ENCODE measurements around the gene LRRC10.

DNA sequence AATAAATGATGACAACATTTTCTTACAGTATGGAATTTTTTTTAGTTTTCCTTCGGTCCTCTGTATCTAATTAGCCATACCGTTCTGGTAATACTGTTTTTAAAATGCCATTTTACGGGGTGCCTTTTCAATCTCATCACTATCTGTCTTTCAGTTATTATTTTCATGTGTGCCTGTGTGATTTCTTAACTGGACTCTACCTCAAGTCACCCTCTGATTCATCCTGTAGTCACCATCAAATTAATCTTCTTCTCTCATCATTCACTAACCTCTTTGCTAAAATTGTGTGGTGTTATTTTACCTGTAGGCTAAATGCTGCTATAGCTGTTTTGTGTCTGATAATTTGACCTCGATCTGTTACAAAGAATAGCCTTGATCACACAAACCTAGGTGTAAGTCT lies 41.5 kb downstream of the LRRC10 start:
- TF ChIP-seq CTCF (tag by site-specific recombination; IDR thresholded peaks at IDR 0.05) (no peak), BCL11A (tag by site-specific recombination; IDR thresholded peaks at IDR 0.05; ENCODE audit: low read depth) (no peak), YY2 (tag by site-specific recombination; IDR thresholded peaks at IDR 0.05) (no peak), ZNF23 (tag by site-specific recombination; IDR thresholded peaks at IDR 0.05; ENCODE audit: borderline replicate concordance) (no peak), ZNF10 (tag by site-specific recombination; IDR thresholded peaks at IDR 0.05) (no peak), TCF7L2 (IDR thresholded peaks at IDR 0.05; ENCODE audit: borderline replicate concordance, low read depth, low read length) (no peak)
- TF ChIP-seq, protein P1, sequence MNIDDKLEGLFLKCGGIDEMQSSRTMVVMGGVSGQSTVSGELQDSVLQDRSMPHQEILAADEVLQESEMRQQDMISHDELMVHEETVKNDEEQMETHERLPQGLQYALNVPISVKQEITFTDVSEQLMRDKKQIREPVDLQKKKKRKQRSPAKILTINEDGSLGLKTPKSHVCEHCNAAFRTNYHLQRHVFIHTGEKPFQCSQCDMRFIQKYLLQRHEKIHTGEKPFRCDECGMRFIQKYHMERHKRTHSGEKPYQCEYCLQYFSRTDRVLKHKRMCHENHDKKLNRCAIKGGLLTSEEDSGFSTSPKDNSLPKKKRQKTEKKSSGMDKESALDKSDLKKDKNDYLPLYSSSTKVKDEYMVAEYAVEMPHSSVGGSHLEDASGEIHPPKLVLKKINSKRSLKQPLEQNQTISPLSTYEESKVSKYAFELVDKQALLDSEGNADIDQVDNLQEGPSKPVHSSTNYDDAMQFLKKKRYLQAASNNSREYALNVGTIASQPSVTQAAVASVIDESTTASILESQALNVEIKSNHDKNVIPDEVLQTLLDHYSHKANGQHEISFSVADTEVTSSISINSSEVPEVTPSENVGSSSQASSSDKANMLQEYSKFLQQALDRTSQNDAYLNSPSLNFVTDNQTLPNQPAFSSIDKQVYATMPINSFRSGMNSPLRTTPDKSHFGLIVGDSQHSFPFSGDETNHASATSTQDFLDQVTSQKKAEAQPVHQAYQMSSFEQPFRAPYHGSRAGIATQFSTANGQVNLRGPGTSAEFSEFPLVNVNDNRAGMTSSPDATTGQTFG (tag by site-specific recombination; IDR thresholded peaks at IDR 0.05; ENCODE audit: borderline replicate concordance): no peak
- TF ChIP-seq, protein P2, sequence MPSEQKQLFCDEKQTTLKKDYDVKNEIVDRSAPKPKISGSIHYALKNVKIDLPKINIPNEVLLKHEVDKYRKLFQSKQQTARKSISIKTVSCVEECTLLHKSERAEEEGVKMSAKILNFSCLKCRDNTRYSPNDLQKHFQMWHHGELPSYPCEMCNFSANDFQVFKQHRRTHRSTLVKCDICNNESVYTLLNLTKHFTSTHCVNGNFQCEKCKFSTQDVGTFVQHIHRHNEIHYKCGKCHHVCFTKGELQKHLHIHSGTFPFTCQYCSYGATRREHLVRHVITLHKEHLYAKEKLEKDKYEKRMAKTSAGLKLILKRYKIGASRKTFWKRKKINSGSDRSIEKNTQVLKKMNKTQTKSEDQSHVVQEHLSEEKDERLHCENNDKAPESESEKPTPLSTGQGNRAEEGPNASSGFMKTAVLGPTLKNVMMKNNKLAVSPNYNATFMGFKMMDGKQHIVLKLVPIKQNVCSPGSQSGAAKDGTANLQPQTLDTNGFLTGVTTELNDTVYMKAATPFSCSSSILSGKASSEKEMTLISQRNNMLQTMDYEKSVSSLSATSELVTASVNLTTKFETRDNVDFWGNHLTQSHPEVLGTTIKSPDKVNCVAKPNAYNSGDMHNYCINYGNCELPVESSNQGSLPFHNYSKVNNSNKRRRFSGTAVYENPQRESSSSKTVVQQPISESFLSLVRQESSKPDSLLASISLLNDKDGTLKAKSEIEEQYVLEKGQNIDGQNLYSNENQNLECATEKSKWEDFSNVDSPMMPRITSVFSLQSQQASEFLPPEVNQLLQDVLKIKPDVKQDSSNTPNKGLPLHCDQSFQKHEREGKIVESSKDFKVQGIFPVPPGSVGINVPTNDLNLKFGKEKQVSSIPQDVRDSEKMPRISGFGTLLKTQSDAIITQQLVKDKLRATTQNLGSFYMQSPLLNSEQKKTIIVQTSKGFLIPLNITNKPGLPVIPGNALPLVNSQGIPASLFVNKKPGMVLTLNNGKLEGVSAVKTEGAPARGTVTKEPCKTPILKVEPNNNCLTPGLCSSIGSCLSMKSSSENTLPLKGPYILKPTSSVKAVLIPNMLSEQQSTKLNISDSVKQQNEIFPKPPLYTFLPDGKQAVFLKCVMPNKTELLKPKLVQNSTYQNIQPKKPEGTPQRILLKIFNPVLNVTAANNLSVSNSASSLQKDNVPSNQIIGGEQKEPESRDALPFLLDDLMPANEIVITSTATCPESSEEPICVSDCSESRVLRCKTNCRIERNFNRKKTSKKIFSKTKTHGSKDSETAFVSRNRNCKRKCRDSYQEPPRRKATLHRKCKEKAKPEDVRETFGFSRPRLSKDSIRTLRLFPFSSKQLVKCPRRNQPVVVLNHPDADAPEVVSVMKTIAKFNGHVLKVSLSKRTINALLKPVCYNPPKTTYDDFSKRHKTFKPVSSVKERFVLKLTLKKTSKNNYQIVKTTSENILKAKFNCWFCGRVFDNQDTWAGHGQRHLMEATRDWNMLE (tag by site-specific recombination; conservative IDR thresholded peaks at IDR 0.05; ENCODE audit: low read depth): no peak
